HG03159 (cell line): ENCODE measurements around the gene RS1.

Experiments
- ATAC-seq: cut with Tn5 transposase; IDR thresholded peaks from one replicate; pipeline ENCODE4 v1.9.1; 2021; ENCODE audit warnings: mild to moderate bottlenecking, moderate library complexity; ENCODE audit not compliant: unreplicated experiment

Gene RS1

DNA sequence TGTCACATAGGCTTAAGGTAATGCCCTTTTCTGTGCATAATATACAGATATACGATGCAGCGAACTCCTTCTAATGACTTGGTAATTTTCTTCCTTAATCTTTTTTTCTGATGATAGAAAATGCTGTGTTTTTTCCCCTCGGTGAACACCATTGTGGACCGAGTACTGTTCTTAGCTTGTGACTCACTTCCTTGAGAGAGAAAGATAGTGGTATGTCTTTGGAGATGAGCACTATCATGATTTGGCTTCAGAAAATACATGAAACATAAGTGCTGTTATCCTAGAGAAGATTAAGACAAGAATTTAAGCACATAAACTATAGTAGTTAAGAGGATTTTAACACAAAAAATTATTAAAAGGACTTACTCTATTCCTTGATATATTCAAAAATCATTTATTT lies 63.9 kb downstream of the RS1 start:
- ATAC-seq, result no peak

DNA sequence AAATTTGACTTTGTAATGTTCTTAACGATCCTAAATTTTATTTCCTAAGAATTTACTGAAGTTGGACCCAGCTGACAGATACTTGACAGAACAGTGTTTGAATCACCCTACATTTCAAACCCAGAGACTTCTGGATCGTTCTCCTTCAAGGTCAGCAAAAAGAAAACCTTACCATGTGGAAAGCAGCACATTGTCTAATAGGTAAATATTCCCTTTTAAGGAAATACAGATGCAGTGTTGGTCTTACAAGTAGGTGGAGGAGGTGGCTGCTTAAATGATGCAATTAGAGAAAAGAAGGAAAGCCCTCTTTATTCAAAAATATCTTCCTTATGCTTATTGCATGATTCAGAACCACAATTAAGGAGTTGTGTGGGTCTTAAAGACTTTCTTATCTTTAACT lies 73.5 kb downstream of the RS1 start:
- no peak for ATAC-seq

DNA sequence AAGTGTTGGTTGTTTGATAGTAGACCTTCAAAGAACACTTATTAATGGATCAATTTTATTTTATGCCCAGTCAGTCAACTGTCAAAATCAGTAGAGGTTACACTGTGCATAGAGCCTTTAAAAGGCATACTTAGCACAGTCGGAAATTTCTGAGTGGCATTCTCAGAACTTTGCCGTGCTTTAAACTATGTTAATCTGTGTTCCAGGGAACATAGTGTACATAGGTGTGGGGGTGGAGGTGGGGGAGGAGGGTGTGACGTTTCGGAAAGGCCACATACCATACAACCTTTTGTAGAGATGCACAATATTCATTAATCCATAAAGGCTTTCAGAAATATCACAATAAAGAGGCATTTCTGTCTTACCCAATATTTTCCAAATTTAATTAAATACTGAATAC lies 75.8 kb downstream of the RS1 start:
- no peak for ATAC-seq

DNA sequence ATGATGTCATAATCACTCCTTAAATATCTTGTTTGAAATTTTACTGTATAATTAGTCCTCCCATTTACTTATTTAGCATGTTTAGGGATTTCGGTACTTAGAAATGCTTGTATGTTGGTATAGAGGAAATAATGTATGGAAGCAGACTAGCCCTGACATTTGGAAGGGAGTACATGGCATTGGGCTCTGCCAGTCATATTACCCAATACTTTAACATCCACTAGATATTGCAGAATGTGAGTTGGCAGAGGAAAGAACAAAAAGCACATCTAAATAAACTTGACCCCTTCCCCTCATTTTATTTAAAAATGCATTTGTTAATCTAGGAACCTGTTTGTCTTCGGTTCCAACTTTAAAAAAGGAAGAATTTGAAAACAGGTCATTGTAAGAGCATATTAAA lies 77.8 kb downstream of the RS1 start:
- no peak for ATAC-seq

DNA sequence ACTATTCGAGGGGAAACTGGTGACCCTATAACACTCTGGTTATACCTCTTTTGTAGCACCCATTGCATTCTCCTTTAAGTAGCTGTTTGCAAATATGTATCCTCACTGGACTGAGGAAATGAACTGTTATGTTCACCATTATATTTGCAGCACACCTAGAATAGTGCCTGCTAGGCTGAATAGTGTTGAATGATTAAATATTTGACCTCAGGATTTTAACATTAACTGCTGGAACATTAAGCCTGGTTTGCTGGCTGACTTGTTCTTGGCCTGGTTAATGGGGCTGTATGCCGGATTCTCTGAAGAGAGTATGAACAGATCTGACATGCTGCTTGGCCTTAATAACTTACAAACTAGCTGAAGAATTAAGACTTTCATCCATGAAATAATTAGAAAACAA lies 80.1 kb downstream of the RS1 start:
- ATAC-seq, result no peak
